Mammary epithelial cell (primary cell): Measurements from ENCODE around the gene COL9A3.

Source experiments
- EZH2 ChIP-seq: IDR thresholded peaks from 2 replicates; pipeline ENCODE4 v1.6.1; 2012; ENCODE audit warnings: low read length, inconsistent platforms, borderline replicate concordance
- TF ChIP-seq, protein P1 (sequence below), 2 donors: IDR thresholded peaks in 1 of 2; conservative IDR thresholded peaks in 1 of 2; 2 replicates each; pipeline ENCODE4 v1.5.1; 2011 to 2012; ENCODE audit warnings: inconsistent platforms in 2 of 2, low read length in 2 of 2, mild to moderate bottlenecking in 2 of 2, control low read depth in 1 of 2, low read depth in 1 of 2; ENCODE audit not compliant: insufficient read depth in 1 of 2; ENCODE audit errors: extremely low read depth in 1 of 2

GRCh38 chr20:62812181-62812906 is 4.5 kb upstream of the COL9A3 start:
- no peak for TF ChIP-seq EZH2
- TF ChIP-seq, protein P1, sequence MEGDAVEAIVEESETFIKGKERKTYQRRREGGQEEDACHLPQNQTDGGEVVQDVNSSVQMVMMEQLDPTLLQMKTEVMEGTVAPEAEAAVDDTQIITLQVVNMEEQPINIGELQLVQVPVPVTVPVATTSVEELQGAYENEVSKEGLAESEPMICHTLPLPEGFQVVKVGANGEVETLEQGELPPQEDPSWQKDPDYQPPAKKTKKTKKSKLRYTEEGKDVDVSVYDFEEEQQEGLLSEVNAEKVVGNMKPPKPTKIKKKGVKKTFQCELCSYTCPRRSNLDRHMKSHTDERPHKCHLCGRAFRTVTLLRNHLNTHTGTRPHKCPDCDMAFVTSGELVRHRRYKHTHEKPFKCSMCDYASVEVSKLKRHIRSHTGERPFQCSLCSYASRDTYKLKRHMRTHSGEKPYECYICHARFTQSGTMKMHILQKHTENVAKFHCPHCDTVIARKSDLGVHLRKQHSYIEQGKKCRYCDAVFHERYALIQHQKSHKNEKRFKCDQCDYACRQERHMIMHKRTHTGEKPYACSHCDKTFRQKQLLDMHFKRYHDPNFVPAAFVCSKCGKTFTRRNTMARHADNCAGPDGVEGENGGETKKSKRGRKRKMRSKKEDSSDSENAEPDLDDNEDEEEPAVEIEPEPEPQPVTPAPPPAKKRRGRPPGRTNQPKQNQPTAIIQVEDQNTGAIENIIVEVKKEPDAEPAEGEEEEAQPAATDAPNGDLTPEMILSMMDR (conservative IDR thresholded peaks at IDR 0.05 in 1 of 2, IDR thresholded peaks at IDR 0.05 in 1 of 2; ENCODE audit: extremely low read depth in 1 of 2, insufficient read depth in 1 of 2, low read depth in 1 of 2, low read length in 2 of 2), result no peak
